Thyroid gland (tissue), 4 donors: ENCODE results near the gene SPDYC.

Experiments
- CTCF ChIP-seq, 6 experiments: fragments of 200-600 bp in 3 of 6; fragments of 450-650 bp in 3 of 6; sonication (generic) in 3 of 6; IDR thresholded peaks; one replicate each; pipeline ENCODE4 v1.5.1; 2016 to 2019; ENCODE audit warnings: antibody characterized with exemption in 6 of 6, mild to moderate bottlenecking in 2 of 6, inconsistent platforms in 1 of 6, moderate library complexity in 1 of 6
- POLR2A ChIP-seq, 2 donors: fragments of 450-650 bp; IDR thresholded peaks; one replicate each; pipeline ENCODE4 v1.6.1; 2017; ENCODE audit warnings: antibody characterized with exemption in 2 of 2, mild to moderate bottlenecking in 2 of 2, moderate library complexity in 1 of 2

- TF ChIP-seq CTCF (IDR thresholded peaks at IDR 0.05): no peak
- no peak for TF ChIP-seq POLR2A (IDR thresholded peaks at IDR 0.05)
These were observed 48.6 kb upstream of the SPDYC start for GRCh38 chr11:65121447-65121864.
